Measurements from ENCODE around the gene ELL. TPM values are rescaled to one million over a fixed set of nuclear protein-coding genes. Genes with fewer than 3 reads are reported as not detected.

The ELL gene
- total RNA-seq, 1 donor from 2014 or later = 19.2 TPM

DNA sequence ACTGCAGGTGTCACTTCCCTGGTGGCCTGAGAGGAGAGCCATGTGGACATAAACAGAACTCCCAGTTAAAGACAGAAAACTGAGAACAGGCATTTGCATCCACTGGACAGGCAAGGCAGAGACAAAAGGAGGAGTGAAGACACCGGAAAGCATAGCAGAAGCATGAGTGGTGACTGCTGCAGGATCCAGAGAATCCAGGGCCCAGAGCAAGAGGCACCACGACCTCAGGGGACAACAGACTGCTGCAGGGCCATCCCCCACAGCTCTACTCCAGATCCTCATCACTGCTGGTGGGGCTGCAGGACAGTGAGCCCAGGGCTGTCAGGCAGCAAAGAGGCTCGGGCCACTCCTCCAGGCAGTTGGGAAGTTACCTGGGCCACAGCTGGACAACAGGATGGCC lies 69.5 kb downstream of the ELL start:
- Mint-ChIP-seq H3K27me3 (ENCODE audit: low read depth) (no peaks in the 10 kb centered on the region), H3K27ac (no peak overlapping the region), H3K4me3 (no peak overlapping the region), H3K9me3 (no peaks in the 10 kb centered on the region), H3K4me1 (no peaks in the 10 kb centered on the region), H3K36me3 (peaks cover 21% of the 10 kb centered on the region)
- TF ChIP-seq CTCF (IDR thresholded peaks at IDR 0.05; ENCODE audit: unreplicated experiment) = no peak
- DNase-seq (ENCODE audit: low spot score in 2 of 2, unreplicated experiment in 2 of 2) = no peak

DNA sequence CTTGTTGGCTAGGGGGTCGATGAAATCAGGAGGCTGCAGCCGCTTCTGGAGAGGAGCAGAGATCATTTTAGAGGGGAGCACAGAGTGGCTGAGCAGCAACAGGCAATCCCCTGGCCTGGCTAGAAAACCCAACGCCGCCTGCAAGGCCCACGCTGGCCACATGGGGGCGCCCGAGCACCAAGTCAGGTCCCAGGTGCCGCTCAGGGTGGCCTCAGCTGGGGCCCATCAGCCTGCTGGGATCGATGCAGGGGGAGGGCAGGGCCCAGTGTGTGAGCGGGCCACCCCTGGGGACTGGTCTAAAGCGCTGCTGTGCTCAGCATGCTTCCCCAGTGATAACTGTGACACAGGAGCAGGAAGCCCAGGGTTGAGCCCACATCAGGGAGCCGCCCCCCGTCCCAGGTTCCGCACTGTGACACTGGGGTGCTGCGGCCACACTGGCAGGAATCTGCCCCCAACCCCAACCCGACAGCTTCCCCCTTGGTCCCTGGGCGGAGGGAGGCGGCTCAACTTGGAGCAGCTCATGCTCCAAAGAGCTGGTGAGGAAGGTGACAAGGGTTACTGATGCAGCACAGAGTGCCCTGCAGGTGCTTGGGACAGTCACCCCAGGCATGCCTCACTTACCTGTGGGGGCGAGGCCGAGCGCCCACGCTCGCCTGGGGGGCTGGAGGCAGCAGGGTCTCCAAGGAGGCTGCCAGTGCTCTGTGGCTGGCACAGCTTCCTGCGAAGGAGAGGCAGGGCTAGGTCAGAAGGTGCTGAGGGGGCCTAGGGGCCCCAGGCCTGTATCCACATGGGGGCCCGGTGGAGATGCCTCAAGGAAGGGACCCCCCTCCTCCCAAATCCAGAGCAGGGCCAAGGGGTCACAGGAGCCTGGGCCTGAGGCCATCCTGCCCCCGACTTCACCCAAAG lies 70.7 kb downstream of the ELL start:
- H3K4me3 Mint-ChIP-seq = no peak overlapping the region
- H3K36me3 Mint-ChIP-seq = peaks cover 18% of the 10 kb centered on the region
- peak; percentile 79 to 97 for DNase-seq (ENCODE audit: low spot score in 2 of 2, unreplicated experiment in 2 of 2)
- peak; percentile 99 for TF ChIP-seq CTCF (IDR thresholded peaks at IDR 0.05; ENCODE audit: unreplicated experiment)
- peaks cover 8% of the 10 kb centered on the region for H3K4me1 Mint-ChIP-seq
- H3K9me3 Mint-ChIP-seq = no peaks in the 10 kb centered on the region
- no peaks in the 10 kb centered on the region for H3K27me3 Mint-ChIP-seq (ENCODE audit: low read depth)
- peak overlapping the region; percentile 61 for H3K27ac Mint-ChIP-seq

DNA sequence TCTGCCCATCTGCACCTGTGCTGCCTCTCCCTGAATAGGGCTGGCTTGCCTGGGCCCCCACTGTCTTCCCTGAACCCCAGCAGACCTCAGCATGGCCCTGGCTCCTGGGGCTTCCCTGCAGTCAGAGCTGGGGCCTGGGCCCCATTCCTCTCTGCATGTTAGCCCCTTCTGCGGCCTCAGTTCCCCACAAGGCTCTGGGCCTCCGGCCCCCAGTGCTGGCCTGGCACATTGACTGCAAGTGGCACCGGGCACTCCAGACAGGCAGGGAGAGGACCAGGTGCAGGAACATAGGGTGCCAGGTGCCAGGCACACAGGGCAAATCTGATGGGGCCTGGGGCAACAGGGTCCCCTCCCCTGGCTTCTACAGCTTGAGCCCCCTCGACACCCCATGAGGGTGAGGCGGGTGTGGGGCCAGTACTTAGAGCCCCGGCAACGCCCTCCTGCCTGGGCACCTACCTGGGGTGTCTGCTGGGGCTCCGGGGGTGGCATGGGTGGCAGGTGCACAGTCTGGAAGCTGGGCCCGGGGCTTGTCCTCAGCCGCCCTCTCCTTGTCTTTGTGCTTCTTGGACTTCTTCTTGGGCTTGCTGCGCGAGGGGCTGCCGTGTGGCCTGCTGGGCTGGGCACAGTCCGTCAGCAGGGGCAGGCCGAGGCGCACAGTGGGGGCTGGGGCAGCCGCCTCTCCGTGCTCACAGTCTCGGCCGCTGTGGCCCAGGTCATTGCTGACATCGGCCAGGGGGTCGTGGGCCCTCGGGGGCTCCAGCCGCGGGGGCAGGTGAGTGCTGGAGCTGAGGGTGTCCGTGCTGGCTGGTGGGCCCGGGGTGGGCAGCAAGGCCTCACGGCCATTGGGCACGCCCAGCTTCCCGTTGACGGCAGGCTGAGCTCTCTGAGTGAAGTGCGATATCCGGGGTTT lies 71.6 kb downstream of the ELL start:
- Mint-ChIP-seq H3K36me3 (peaks cover 14% of the 10 kb centered on the region), H3K4me3 (no peak overlapping the region), H3K9me3 (no peaks in the 10 kb centered on the region), H3K4me1 (peaks cover 8% of the 10 kb centered on the region), H3K27me3 (ENCODE audit: low read depth) (no peaks in the 10 kb centered on the region), H3K27ac (peak overlapping the region; percentile 61)
- no peak for DNase-seq (ENCODE audit: low spot score in 2 of 2, unreplicated experiment in 2 of 2)
- TF ChIP-seq CTCF (IDR thresholded peaks at IDR 0.05; ENCODE audit: unreplicated experiment) = no peak

DNA sequence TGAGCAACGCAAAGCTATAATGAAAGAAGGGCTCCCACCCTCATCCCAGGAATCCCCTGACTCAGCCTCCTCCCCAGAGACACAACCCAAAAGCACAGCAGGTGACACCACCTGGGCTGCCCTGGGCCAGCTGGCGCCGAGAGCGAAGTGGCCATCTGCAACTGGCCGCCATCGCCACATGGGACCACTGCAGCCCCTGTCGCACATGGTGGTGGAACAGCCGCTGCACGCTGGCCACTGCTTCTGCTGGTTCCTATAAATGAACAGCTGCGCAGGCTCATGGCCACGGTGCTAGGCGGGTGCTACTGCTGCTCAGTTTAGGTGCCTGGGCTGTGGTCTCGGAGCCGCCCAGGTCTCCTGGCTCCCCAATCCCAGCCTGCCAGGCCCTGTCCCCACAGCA lies 72.3 kb downstream of the ELL start:
- Mint-ChIP-seq H3K36me3 (peaks cover 14% of the 10 kb centered on the region), H3K9me3 (no peaks in the 10 kb centered on the region), H3K4me1 (peaks cover 8% of the 10 kb centered on the region), H3K27ac (no peak overlapping the region), H3K4me3 (no peak overlapping the region), H3K27me3 (ENCODE audit: low read depth) (no peaks in the 10 kb centered on the region)
- no peak for TF ChIP-seq CTCF (IDR thresholded peaks at IDR 0.05; ENCODE audit: unreplicated experiment)
- DNase-seq (ENCODE audit: low spot score in 2 of 2, unreplicated experiment in 2 of 2) = no peak

GRCh38 chr19:18446811-18447359 lies 75.0 kb downstream of the ELL start:
- Mint-ChIP-seq H3K36me3 (peaks cover 6% of the 10 kb centered on the region), H3K4me1 (peaks cover 16% of the 10 kb centered on the region), H3K4me3 (no peak overlapping the region), H3K9me3 (no peaks in the 10 kb centered on the region), H3K27me3 (ENCODE audit: low read depth) (no peaks in the 10 kb centered on the region), H3K27ac (peak overlapping the region; percentile 72)
- no peak for DNase-seq (ENCODE audit: low spot score in 2 of 2, unreplicated experiment in 2 of 2)
- TF ChIP-seq CTCF (IDR thresholded peaks at IDR 0.05; ENCODE audit: unreplicated experiment) = no peak
